Tibial artery (tissue), 4 donors: ENCODE data around the gene LKAAEAR1.

Experiments
- DNase-seq, 2 donors: peaks; one replicate each; pipeline ENCODE4 v3.0.0-alpha.2; 2019
- H3K27ac ChIP-seq, 2 donors: fragments of 200-600 bp; sonication (generic) in 1 of 2; 1 replicate in 1 of 2; 2 replicates in 1 of 2; pipeline ENCODE4 v1.5.1; 2018 to 2019; ENCODE audit warnings: mild to moderate bottlenecking in 1 of 2
- H3K27me3 ChIP-seq, 2 donors: fragments of 200-600 bp; sonication (generic) in 1 of 2; one replicate each; pipeline versions ENCODE4 v1.5.1 to v1.6.0; 2016 to 2019
- H3K36me3 ChIP-seq, 3 donors: fragments of 200-600 bp; sonication (generic) in 2 of 3; one replicate each; pipeline ENCODE4 v1.5.1; 2016 to 2019; ENCODE audit warnings: mild to moderate bottlenecking in 2 of 3
- H3K4me1 ChIP-seq, 4 donors: fragments of 200-600 bp; sonication (generic) in 2 of 4; 1 replicate in 3 of 4; 2 replicates in 1 of 4; pipeline ENCODE4 v1.5.1; 2016 to 2019
- H3K4me3 ChIP-seq, 2 donors: fragments of 200-600 bp; sonication (generic) in 1 of 2; 1 replicate in 1 of 2; 2 replicates in 1 of 2; pipeline ENCODE4 v1.5.1; 2018 to 2019; ENCODE audit warnings: mild to moderate bottlenecking in 2 of 2
- H3K9me3 ChIP-seq, 3 donors: fragments of 200-600 bp; sonication (generic) in 1 of 3; one replicate each; pipeline ENCODE4 v1.5.1; 2016 to 2019
- intact Hi-C: fragments of 100-400 bp; cut with DNase I; formaldehyde crosslinking; loops from one replicate; pipeline ENCODE4 v1.15.0; 2023; ENCODE audit warnings: low total_unique reads
- TF ChIP-seq, protein P1 (sequence below), 2 experiments: fragments of 200-600 bp in 1 of 2; fragments of 450-650 bp in 1 of 2; IDR thresholded peaks; one replicate each; pipeline ENCODE4 v1.5.1; 2017 to 2019; ENCODE audit warnings: antibody characterized with exemption in 2 of 2, mild to moderate bottlenecking in 1 of 2, moderate library complexity in 1 of 2

Gene LKAAEAR1

DNA sequence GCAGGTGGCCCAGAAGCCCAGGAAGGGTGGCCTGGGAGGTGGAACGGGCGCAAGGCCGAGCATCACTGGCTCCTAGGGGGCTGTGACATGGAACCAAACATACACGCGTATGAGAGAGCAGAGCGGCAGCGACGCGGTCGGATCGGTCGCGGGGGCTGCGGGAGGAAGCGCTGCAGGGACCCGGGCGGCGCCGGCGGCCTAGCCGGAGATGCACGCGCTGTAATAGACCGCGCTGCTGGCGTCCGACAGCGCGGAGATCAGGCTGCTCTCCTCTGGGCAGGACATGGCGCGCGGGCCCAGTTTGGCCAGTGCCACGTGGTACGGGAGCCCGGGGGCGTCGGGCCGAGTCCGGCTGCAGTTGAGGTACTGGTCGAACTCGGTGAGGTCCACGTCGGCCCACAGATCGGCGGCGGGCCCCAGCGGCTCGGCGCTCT is 36.2 kb downstream of the LKAAEAR1 start:
- TF ChIP-seq, protein P1, sequence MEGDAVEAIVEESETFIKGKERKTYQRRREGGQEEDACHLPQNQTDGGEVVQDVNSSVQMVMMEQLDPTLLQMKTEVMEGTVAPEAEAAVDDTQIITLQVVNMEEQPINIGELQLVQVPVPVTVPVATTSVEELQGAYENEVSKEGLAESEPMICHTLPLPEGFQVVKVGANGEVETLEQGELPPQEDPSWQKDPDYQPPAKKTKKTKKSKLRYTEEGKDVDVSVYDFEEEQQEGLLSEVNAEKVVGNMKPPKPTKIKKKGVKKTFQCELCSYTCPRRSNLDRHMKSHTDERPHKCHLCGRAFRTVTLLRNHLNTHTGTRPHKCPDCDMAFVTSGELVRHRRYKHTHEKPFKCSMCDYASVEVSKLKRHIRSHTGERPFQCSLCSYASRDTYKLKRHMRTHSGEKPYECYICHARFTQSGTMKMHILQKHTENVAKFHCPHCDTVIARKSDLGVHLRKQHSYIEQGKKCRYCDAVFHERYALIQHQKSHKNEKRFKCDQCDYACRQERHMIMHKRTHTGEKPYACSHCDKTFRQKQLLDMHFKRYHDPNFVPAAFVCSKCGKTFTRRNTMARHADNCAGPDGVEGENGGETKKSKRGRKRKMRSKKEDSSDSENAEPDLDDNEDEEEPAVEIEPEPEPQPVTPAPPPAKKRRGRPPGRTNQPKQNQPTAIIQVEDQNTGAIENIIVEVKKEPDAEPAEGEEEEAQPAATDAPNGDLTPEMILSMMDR (IDR thresholded peaks at IDR 0.05): no peak
- intact Hi-C loops: no loop called here
- DNase-seq: no peak
- no peak overlapping the region for H3K27ac ChIP-seq
- H3K27me3 ChIP-seq: peaks cover 5 to 96% of the 10 kb centered on the region in 2 donors
- no peaks in the 10 kb centered on the region for H3K36me3 ChIP-seq
- H3K9me3 ChIP-seq: no peaks in the 10 kb centered on the region
- H3K4me3 ChIP-seq: peak overlapping the region; percentile 32 to 39
- peaks cover 0 to 24% (median 14%) of the 10 kb centered on the region in 4 donors for H3K4me1 ChIP-seq

DNA sequence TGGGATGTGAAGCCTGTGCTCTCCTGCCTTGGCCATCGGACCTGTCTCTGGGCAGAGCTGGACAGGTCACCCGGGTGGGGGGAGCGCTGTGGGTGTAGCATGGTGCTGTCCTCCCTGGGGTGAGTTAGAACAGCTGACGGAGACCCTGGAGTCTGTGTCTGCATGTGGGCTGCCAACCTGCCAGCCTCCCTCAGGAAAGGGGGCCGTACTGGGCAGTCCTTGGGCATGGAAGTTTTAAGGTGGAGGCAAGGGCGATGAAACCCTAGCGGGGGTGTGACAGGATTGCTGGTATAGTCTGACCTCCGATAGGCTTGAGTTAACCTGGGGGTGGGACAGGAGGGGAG is 37.2 kb downstream of the LKAAEAR1 start:
- Histone ChIP-seq H3K27ac (no peak overlapping the region), H3K9me3 (no peaks in the 10 kb centered on the region), H3K36me3 (no peaks in the 10 kb centered on the region), H3K4me3 (peak overlapping the region; percentile 23 to 39), H3K4me1 (peaks cover 0 to 29% (median 19%) of the 10 kb centered on the region in 4 donors), H3K27me3 (peaks cover 9 to 94% of the 10 kb centered on the region in 2 donors)
- DNase-seq: no peak
- TF ChIP-seq, protein P1 (IDR thresholded peaks at IDR 0.05): no peak
- intact Hi-C loops: no loop called here

DNA sequence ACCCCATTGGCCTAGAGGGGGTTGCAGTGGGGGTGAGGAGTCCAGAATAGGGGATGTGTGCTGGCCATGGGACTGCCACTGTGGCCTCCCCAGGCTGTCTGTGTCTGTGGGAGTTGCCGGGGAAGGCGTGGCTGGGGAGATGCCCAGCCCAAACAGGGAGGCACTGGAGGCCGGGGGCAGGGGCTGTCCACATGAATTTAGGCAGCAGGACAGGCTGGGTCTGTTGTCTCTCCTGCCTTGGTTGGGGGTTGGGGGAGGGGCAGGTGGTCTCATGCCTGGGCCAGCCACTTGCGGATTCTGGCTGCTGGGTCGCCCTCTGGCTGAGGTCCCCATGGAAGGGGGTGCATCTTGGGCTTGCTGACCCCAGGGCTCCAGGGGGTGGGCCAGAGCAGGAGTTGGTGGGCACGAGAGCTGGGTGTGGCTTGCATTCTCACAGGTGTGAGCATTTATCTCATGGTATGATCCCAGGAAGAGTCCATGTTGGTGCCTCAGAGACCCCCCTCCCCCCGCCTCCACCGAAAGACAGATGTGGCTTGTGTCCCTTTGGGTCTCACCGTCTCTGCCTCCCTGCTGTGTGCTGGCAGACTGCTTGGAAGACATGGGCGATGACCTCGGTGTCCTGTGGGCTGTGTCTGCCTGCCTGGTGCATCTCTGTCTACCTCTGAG is 38.7 kb downstream of the LKAAEAR1 start:
- intact Hi-C loops: no loop called here
- DNase-seq: no peak
- Histone ChIP-seq H3K27me3 (peaks cover 9 to 94% of the 10 kb centered on the region in 2 donors), H3K27ac (no peak overlapping the region), H3K4me3 (no peak overlapping the region), H3K9me3 (no peaks in the 10 kb centered on the region), H3K36me3 (no peaks in the 10 kb centered on the region), H3K4me1 (peaks cover 0 to 37% (median 25%) of the 10 kb centered on the region in 4 donors)
- TF ChIP-seq, protein P1 (IDR thresholded peaks at IDR 0.05): no peak

DNA sequence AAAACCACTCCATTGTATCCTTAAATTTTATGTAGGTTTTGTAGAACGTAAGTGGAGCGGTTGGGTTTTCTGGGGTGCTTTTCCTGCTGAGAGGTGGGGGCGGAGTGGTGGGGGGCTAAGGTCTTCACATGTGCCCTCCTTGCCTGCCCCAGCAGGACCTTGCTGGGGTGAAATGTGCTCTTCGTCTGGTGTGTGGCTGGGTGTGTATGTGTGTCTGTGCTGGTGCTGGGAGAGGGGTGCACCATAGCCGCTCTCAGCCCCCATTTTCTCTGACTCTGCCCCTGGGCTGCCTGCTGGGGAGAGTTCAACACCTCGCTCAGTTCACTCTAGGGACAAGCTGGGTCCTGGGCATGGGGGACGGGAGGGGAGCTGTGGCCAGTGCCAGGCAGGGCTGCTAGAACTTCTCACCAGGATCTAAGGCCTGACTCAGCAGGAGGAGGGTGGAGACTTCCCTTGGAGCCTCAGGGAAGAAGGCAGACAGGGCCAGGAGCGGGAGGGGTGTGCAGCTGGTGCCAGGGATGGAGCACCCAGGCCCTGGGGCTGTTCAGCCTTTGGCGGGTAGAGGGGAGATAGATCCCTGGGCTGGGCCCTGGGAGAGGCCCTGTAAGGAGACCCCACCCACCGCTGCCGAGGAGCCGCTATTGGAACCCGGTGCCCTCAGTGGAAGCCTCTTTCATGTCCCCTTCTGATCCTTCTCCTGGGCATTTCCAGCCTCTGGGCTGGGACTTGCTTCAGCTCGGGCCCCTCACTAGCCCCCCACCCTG is 39.5 kb downstream of the LKAAEAR1 start:
- no peak overlapping the region for H3K4me3 ChIP-seq
- peaks cover 4 to 94% of the 10 kb centered on the region in 2 donors for H3K27me3 ChIP-seq
- H3K36me3 ChIP-seq: no peaks in the 10 kb centered on the region
- TF ChIP-seq, protein P1 (IDR thresholded peaks at IDR 0.05): no peak
- DNase-seq: no peak
- H3K27ac ChIP-seq: no peak overlapping the region
- peaks cover 0 to 33% (median 22%) of the 10 kb centered on the region in 4 donors for H3K4me1 ChIP-seq
- H3K9me3 ChIP-seq: no peaks in the 10 kb centered on the region
- intact Hi-C loops: no loop called here

DNA sequence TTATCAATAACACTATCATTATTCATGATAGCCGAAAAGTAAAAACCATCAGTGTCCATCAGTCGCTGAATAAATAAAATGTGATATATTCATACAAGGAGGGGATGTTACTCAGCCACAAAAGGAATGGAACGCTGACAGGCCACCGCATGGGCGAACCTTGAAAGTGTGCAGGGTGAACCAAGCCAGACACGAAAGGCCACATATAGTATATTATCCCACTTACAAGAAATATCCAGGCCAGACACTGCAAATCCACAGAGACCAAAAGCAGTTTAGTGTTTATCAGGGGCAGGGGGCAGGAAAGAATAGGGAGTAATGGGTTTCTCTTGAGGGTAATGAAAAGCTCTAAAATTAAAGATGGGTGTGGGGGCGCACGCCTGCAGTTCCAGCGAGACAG is 40.4 kb downstream of the LKAAEAR1 start:
- TF ChIP-seq, protein P1 (IDR thresholded peaks at IDR 0.05): no peak
- Histone ChIP-seq H3K36me3 (no peaks in the 10 kb centered on the region), H3K27me3 (peaks cover 3 to 96% of the 10 kb centered on the region in 2 donors), H3K4me3 (no peak overlapping the region), H3K9me3 (no peaks in the 10 kb centered on the region), H3K4me1 (peaks cover 0 to 35% (median 22%) of the 10 kb centered on the region in 4 donors), H3K27ac (no peak overlapping the region)
- no peak for DNase-seq
- intact Hi-C loops: no loop called here
